Coronary artery (tissue), 2 donors: ENCODE measurements around the gene NDST1.

Experiments used
- DNase-seq: peaks from one replicate; pipeline ENCODE4 v3.0.0-alpha.2; 2017; ENCODE audit warnings: low spot score
- H3K27ac ChIP-seq, 2 donors: fragments of 200-600 bp; sonication (generic); one replicate each; pipeline ENCODE4 v1.5.1; 2016 to 2019
- H3K4me3 ChIP-seq: fragments of 200-600 bp; sonication (generic); 2 replicates; pipeline ENCODE4 v1.5.1; 2016; ENCODE audit warnings: mild to moderate bottlenecking, moderate library complexity
- TF ChIP-seq, protein P1 (sequence below): fragments of 200-600 bp; sonication (generic); IDR thresholded peaks from one replicate; pipeline ENCODE4 v1.5.1; 2019; ENCODE audit warnings: antibody characterized with exemption

Gene NDST1

DNA sequence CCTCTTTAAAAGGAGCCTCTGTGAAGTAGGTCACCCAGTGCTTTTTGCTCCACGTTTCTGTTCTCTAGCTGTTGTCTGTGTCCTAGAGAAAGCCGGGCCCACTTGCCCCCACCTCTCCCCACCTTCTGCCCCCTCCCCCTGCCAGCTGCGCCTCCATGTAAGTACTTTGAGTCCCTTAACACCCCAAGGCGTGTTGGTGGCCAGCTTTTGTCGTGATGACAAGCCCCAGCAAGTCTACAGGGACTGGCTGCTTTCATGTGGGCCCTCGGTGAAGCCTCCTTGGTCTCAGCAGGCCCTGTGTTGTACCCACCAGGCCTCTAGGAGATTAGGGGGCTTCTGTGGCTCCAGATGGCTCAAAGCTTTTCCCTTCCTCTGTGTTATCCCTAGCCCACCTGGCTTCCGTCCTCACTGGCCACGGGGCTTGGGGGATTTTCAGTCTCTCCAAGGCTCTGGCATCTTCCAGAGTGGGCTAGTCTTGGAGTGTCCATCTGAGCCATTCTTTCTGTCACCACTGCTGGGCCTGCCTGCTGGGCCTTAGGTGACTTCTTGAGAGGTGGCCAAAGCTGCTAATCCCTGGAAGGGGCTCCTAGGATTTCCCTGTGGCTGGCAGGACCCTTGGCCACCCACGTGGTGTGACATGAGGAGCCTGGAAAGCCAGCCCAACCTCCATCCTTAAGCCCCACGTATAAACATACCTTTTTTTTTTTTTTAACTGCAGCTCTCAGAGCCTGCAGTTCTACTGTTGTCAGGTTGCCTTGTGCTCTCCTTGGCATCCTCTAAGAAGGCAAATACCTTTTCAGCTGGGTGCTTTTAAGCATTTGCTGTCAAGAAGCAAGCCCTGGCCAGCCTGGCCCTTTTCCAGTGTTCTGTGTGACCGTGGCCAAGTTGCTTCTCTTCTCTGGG lies 1.1 kb upstream of the NDST1 start:
- Histone ChIP-seq H3K4me3 (no peak overlapping the region), H3K27ac (peak overlapping the region; percentile 76 to 89)
- TF ChIP-seq, protein P1, sequence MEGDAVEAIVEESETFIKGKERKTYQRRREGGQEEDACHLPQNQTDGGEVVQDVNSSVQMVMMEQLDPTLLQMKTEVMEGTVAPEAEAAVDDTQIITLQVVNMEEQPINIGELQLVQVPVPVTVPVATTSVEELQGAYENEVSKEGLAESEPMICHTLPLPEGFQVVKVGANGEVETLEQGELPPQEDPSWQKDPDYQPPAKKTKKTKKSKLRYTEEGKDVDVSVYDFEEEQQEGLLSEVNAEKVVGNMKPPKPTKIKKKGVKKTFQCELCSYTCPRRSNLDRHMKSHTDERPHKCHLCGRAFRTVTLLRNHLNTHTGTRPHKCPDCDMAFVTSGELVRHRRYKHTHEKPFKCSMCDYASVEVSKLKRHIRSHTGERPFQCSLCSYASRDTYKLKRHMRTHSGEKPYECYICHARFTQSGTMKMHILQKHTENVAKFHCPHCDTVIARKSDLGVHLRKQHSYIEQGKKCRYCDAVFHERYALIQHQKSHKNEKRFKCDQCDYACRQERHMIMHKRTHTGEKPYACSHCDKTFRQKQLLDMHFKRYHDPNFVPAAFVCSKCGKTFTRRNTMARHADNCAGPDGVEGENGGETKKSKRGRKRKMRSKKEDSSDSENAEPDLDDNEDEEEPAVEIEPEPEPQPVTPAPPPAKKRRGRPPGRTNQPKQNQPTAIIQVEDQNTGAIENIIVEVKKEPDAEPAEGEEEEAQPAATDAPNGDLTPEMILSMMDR: no peak
- no peak for DNase-seq

DNA sequence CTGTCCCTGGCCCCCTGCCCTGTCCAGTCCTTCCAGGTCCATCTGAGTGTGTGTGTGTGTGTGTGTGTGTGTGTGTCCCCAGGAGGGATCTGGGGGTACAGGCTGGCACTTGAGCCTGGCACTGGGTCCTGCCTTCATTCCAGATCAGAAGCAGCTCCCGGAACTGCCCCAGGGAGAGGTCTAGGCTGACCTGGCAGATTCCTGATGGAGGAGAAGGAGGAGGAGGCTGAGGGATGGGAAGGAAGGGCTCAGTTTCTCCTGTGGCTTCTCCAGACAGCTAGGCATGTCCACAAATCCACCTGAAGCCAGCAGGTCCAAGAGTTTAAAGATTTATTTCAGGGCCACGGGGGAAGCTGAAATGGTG lies 328 bp downstream of the NDST1 start:
- TF ChIP-seq, protein P1: no peak
- no peak for DNase-seq
- Histone ChIP-seq H3K27ac (peak overlapping the region; percentile 76 to 89), H3K4me3 (peak overlapping the region; percentile 43)

DNA sequence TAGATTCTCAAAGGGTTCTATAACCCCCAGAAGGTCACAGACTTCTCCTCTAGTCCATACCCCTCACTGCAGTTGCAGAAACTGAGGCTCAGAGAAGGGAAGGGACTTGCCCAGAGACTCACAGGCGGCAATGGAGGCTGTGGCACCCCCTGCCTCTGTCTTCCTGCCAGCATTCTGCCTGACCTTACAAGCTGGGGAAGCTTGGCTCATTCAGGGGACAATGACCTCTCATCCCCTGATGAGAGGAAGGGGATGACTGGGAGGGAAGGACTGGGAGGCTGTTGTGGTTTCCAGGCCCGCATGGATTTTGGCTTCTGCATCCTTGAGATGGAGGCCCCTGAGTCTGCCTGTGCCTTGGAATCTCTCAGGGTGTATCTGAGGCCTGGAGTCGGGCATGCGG lies 897 bp downstream of the NDST1 start:
- H3K27ac ChIP-seq: peak overlapping the region; percentile 76 to 89
- no peak for DNase-seq
- TF ChIP-seq, protein P1: no peak
- H3K4me3 ChIP-seq: peak overlapping the region; percentile 23

DNA sequence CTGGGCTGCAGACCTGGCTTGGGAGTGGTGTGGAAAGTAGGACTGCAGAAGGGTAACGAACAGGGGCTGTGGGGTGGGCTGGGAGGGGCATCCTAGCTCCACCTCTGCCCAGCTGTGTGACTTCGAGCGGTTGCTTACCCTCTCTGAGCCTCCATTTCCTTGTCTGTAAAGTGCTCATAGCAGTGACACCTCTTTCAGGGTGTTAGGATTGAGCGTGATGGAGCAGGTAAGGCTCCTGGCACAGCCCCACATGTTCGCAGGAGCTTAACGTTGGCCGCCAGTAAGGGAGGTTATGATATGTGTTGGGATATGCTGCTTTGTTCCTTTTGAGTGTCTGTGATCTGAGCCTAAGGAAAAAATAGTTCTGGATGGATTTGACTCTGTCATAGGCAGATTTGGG lies 2.1 kb downstream of the NDST1 start:
- H3K4me3 ChIP-seq: no peak overlapping the region
- peak overlapping the region; percentile 24 to 89 for H3K27ac ChIP-seq
- no peak for DNase-seq
- TF ChIP-seq, protein P1: no peak

DNA sequence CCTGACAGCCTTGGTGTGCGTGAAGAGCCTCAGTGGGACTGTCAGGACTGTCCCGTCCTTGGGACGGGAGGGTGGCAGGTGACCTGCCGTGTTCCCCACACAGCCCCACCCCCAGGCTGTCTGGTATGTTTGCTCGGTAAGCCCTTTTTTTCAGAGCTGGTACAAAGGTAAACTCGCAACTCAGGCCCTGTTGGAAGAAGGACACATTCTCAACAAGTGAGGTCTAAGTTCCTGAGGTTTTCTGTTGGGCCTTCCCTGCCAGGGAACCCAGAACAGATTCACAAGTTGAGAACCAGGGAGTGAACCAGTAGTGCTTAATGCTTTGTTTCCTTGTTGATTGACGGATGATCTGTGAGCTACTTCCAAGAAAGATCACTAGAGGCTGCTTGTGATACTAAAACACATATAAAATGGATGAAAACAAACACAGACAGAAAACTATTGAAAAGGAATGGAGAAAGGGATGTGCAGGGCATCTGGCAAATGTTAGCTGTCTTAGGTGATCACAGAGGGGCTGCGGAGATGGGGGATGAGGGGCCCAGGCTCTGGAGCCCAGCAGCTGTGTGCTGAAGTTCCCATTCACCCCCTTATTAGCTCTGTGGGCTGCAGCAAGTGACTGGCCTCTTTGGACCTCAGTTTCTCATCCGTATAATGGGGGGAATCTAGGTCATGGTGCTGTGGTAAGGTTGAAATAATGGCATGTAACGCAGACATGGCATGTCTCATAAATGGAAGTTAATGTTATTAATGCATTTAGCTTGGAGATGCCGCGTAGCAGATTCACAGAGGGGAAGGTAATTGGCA lies 2.7 kb downstream of the NDST1 start:
- peak overlapping the region; percentile 24 to 89 for H3K27ac ChIP-seq
- no peak for DNase-seq
- peak overlapping the region; percentile 25 for H3K4me3 ChIP-seq
- TF ChIP-seq, protein P1: no peak

DNA sequence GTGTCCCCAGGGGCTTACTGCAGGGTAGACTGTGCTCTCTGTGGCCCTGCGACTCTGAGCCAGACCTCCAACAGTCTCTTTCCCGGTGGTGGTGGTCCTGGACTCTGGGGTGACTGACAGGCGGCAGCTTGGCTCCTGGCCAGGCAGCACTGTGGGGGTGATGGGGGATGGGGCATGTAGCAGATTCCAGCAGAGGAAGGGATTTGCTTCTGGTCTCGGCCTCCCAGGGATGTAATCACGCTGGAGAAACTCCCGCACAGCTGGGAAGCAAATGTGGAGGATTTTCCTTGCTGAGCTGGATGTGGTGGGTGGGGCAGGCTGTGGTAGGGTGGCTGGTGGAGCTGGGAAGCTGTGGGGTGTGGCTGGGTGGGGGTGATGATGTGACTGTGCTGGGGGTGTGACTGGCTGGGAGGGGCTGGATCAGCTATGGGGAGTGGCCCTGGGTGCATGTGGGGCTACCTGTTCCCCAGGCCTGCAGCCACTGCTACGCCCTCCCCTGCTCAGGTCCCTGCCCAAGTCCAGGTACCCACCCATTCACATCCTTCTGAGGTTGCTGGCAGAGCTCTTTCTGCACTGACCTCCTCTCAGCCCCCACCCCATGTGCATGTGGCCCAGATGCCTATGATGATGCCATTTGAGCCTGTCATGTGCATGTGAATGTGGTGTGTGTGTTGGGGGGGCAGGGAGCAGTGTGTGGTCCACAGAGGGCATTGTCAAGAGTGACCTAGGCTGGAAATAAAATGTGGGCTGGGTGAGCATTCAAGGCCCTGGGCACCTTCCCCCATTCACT lies 3.8 kb downstream of the NDST1 start:
- TF ChIP-seq, protein P1: no peak
- Histone ChIP-seq H3K27ac (peak overlapping the region; percentile 17 to 89), H3K4me3 (peak overlapping the region; percentile 25)
- DNase-seq: no peak
